Suprapubic skin (tissue), 4 donors: ENCODE measurements around the gene ISX. TPM values are rescaled to one million over a fixed set of nuclear protein-coding genes. Genes with fewer than 3 reads are reported as not detected.

ENCODE experiments used
- DNase-seq, 2 donors: peaks; one replicate each; pipeline ENCODE4 v3.0.0-alpha.2; 2019; ENCODE audit warnings: low spot score in 2 of 2
- H3K27ac ChIP-seq: fragments of 200-600 bp; sonication (generic); one replicate; pipeline ENCODE4 v1.5.1; 2019
- H3K27me3 ChIP-seq: fragments of 200-600 bp; sonication (generic); one replicate; pipeline ENCODE4 v1.5.1; 2019
- H3K36me3 ChIP-seq: fragments of 200-600 bp; sonication (generic); one replicate; pipeline ENCODE4 v1.5.1; 2019
- H3K4me1 ChIP-seq: fragments of 200-600 bp; sonication (generic); one replicate; pipeline ENCODE4 v1.5.1; 2019
- H3K4me3 ChIP-seq: fragments of 200-600 bp; sonication (generic); one replicate; pipeline ENCODE4 v1.5.1; 2019; ENCODE audit warnings: mild to moderate bottlenecking
- H3K9me3 ChIP-seq: fragments of 200-600 bp; sonication (generic); one replicate; pipeline ENCODE4 v1.5.1; 2019
- CTCF ChIP-seq, 2 donors: fragments of 200-600 bp in 1 of 2; fragments of 450-650 bp in 1 of 2; sonication (generic) in 1 of 2; IDR thresholded peaks; one replicate each; pipeline ENCODE4 v1.5.1; 2016 to 2019; ENCODE audit warnings: antibody characterized with exemption in 2 of 2, mild to moderate bottlenecking in 1 of 2, moderate library complexity in 1 of 2
- EP300 ChIP-seq: sonication (generic); formaldehyde crosslinking; IDR thresholded peaks from one replicate; pipeline ENCODE4 v1.6.1; 2017; ENCODE audit warnings: antibody characterized with exemption
- POLR2A ChIP-seq, 2 donors: fragments of 450-650 bp; IDR thresholded peaks; one replicate each; pipeline ENCODE4 v1.6.1; 2017; ENCODE audit warnings: antibody characterized with exemption in 2 of 2, mild to moderate bottlenecking in 2 of 2, moderate library complexity in 2 of 2
- POLR2AphosphoS5 ChIP-seq, 3 donors: sonication (generic); formaldehyde crosslinking; IDR thresholded peaks; one replicate each; pipeline ENCODE4 v1.6.1; 2017; ENCODE audit warnings: antibody characterized with exemption in 3 of 3
- WGBS: methylation state at CpG from one replicate; pipeline ENCODE4 v1.1.5; 2018; 5-methylcytosine and 5-hydroxymethylcytosine counted together
- total RNA-seq, 4 donors: library from RNA; depleted of rRNA; stranded (reverse); fragments of >200 nt; gene quantifications; one replicate each; pipeline ENCODE4 v1.1.0, GENCODE V29; 2016

ISX gene
- total RNA-seq, 4 donors from 2014 or later: not detected

GRCh38 chr22:35102663-35103062, 36.7 kb downstream of the ISX start:
- Histone ChIP-seq H3K9me3 (no peaks in the 10 kb centered on the region), H3K27ac (no peak overlapping the region), H3K27me3 (peaks cover 5% of the 10 kb centered on the region), H3K36me3 (no peaks in the 10 kb centered on the region), H3K4me3 (no peak overlapping the region), H3K4me1 (no peaks in the 10 kb centered on the region)
- no peak for TF ChIP-seq EP300
- TF ChIP-seq CTCF (IDR thresholded peaks at IDR 0.05): no peak
- no peak for TF ChIP-seq POLR2A (IDR thresholded peaks at IDR 0.05)
- no peak for TF ChIP-seq POLR2AphosphoS5 (IDR thresholded peaks at IDR 0.05)
- WGBS: 45% methylated on average over 5 of the region's 5 CpGs
- DNase-seq: peak in 1 of 2 donors; percentile 48

GRCh38 chr22:35103761-35104160, 37.8 kb downstream of the ISX start:
- no peak overlapping the region for H3K27ac ChIP-seq
- TF ChIP-seq CTCF (IDR thresholded peaks at IDR 0.05) (no peak), EP300 (no peak), POLR2A (IDR thresholded peaks at IDR 0.05) (no peak), POLR2AphosphoS5 (IDR thresholded peaks at IDR 0.05) (no peak)
- no peaks in the 10 kb centered on the region for H3K27me3 ChIP-seq
- no peak overlapping the region for H3K4me3 ChIP-seq
- DNase-seq: peak in 1 of 2 donors; percentile 70
- no peaks in the 10 kb centered on the region for H3K9me3 ChIP-seq
- no peaks in the 10 kb centered on the region for H3K36me3 ChIP-seq
- 41% methylated on average over 6 of the region's 6 CpGs for WGBS
- H3K4me1 ChIP-seq: no peaks in the 10 kb centered on the region

- no peaks in the 10 kb centered on the region for H3K36me3 ChIP-seq
- no peaks in the 10 kb centered on the region for H3K27me3 ChIP-seq
- no peak overlapping the region for H3K27ac ChIP-seq
- peak in 1 of 2 donors; percentile 28 for DNase-seq
- H3K4me1 ChIP-seq: no peaks in the 10 kb centered on the region
- TF ChIP-seq POLR2A (IDR thresholded peaks at IDR 0.05) (no peak), CTCF (IDR thresholded peaks at IDR 0.05) (no peak), EP300 (no peak)
- 80% methylated on average over 11 of the region's 11 CpGs for WGBS
- H3K9me3 ChIP-seq: no peaks in the 10 kb centered on the region
- H3K4me3 ChIP-seq: no peak overlapping the region
Measured at GRCh38 chr22:35104491-35104890, 38.5 kb downstream of the ISX start.

- WGBS: 42% methylated on average over 4 of the region's 4 CpGs
- TF ChIP-seq CTCF (IDR thresholded peaks at IDR 0.05): no peak
- no peak for TF ChIP-seq EP300
- TF ChIP-seq POLR2A (IDR thresholded peaks at IDR 0.05): no peak
- TF ChIP-seq POLR2AphosphoS5 (IDR thresholded peaks at IDR 0.05): no peak
- no peaks in the 10 kb centered on the region for H3K9me3 ChIP-seq
- no peak overlapping the region for H3K27ac ChIP-seq
- no peak for DNase-seq
- no peaks in the 10 kb centered on the region for H3K36me3 ChIP-seq
- no peaks in the 10 kb centered on the region for H3K4me1 ChIP-seq
- H3K27me3 ChIP-seq: peaks cover 7% of the 10 kb centered on the region
- no peak overlapping the region for H3K4me3 ChIP-seq
Measured at GRCh38 chr22:35109616-35110015, 43.7 kb downstream of the ISX start.

DNA sequence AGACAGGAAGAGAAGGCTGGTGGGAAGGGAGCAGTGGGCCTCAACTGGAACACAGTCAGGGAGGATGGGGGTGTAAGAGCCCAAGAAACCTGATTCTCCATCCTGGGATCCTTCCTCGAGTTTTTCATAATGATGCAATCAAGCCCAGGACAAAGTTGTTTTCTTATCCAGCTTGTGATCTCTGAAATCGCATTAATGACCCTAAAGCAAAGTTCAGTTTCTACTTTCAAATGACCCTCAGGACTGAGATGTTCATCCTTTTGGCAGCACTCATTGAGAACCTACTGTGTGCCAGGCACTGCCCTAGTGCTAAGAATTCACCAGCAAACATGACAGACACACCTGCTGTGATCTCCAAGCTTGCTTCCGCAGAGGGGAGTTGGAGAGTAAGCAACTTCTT, 45.3 kb downstream of the ISX start:
- 69% methylated on average over 3 of the region's 3 CpGs for WGBS
- Histone ChIP-seq H3K27ac (no peak overlapping the region), H3K4me1 (no peaks in the 10 kb centered on the region), H3K4me3 (no peak overlapping the region), H3K9me3 (no peaks in the 10 kb centered on the region), H3K27me3 (peaks cover 9% of the 10 kb centered on the region), H3K36me3 (no peaks in the 10 kb centered on the region)
- no peak for TF ChIP-seq POLR2A (IDR thresholded peaks at IDR 0.05)
- no peak for TF ChIP-seq CTCF (IDR thresholded peaks at IDR 0.05)
- TF ChIP-seq POLR2AphosphoS5 (IDR thresholded peaks at IDR 0.05): no peak
- no peak for TF ChIP-seq EP300
- DNase-seq: no peak
